ENCODE measurements around the gene WDR53. TPM values are rescaled to one million over a fixed set of nuclear protein-coding genes. Genes with fewer than 3 reads are reported as not detected.

Gene WDR53
- total and polyA plus RNA-seq, 9 of the 15 experiments (the other 6 are each of a cell fraction or from before 2014, with no cell fraction given), result 13.0 to 34.5 (median 20.9) TPM

- POLR2A ChIA-PET, result interaction anchor here (0.6 to 1.8 kb wide), 4 partner anchors 14 to 387 kb away, joined by 3 to 5 read pairs (median 4); partner anchors contain the start of genes FBXO45 and WDR53
Observed at GRCh38 chr3:196590279-196590678, 21.9 kb upstream of the WDR53 start.

More at GRCh38 chr3:196590279-196590678, 21.9 kb upstream of the WDR53 start:
- Histone ChIP-seq H3K4me2 (ENCODE audit: insufficient read depth, low read length) (no peak overlapping the region), H3K36me3 (ENCODE audit: control insufficient read depth, insufficient read depth, low read length) (peaks cover 18% of the 10 kb centered on the region; the same call in 1 of the 3 replicates), H3K9me1 (ENCODE audit: control insufficient read depth, insufficient read depth, low read length) (no peaks in the 10 kb centered on the region), H3K79me2 (ENCODE audit: control insufficient read depth, insufficient read depth, low read length) (no peaks in the 10 kb centered on the region), H3K27ac (ENCODE audit: extremely low read depth, low read depth, low read length) (no peak overlapping the region), H3K9me3 (replicated peaks; ENCODE audit: control insufficient read depth, insufficient read depth, low read depth, low read length) (no peaks in the 10 kb centered on the region), H3K27me3 (ENCODE audit: control insufficient read depth in 2 of 2, insufficient read depth in 2 of 2, low read length in 2 of 2) (no peaks in the 10 kb centered on the region), H2AFZ (ENCODE audit: low read depth, low read length) (no peak overlapping the region), H3K4me3 (no peak overlapping the region), H4K20me1 (replicated peaks; ENCODE audit: control insufficient read depth, insufficient read depth, low read length) (no peaks in the 10 kb centered on the region), H3K4me1 (replicated peaks in 1 of 2; ENCODE audit: control insufficient read depth in 2 of 2, insufficient read depth in 2 of 2, low read length in 2 of 2) (no peaks in the 10 kb centered on the region; a peak in 1 of 5 replicates), H3K9ac (ENCODE audit: insufficient read depth in 1 of 2, low read depth in 2 of 2, low read length in 2 of 2) (no peak overlapping the region)
- intact Hi-C loops (cut with micrococcal nuclease) (no loop called here), in situ Hi-C loops (cut with MboI) (no loop called here)
- ATAC-seq (peak; percentile 37; the same call in 1 of the 3 replicates), DNase-seq (ENCODE audit: extremely low read depth in 1 of 4, low spot score in 3 of 4) (no peak), FAIRE-seq (peak; percentile 49)
- WGBS (ENCODE audit: insufficient coverage, low coverage, missing lambda C conversion rate), result 67% methylated on average over 5 of the region's 5 CpGs
- no TSS peak for BruUV-seq (replicated peaks)
- CTCF ChIA-PET (ENCODE audit: low intra/inter-chr PET ratio), result no interaction called here
- no peak for TF ChIP-seq ZBTB9 (CRISPR knock-in tag; IDR thresholded peaks at IDR 0.05)
- TF ChIP-seq TCF7L2 (IDR thresholded peaks at IDR 0.05; ENCODE audit: low read depth, low read length), result no peak
- TF ChIP-seq ZKSCAN1 (IDR thresholded peaks at IDR 0.05; ENCODE audit: low read depth, low read length), result no peak
- TF ChIP-seq NFE2 (IDR thresholded peaks at IDR 0.05; ENCODE audit: low read depth), result no peak
- no peak for TF ChIP-seq GABPB2 (CRISPR knock-in tag; conservative IDR thresholded peaks at IDR 0.05)
- no peak for TF ChIP-seq ZNF444 (CRISPR knock-in tag; IDR thresholded peaks at IDR 0.05)
- no peak for TF ChIP-seq CBFA2T3 (IDR thresholded peaks at IDR 0.05)
- no peak for TF ChIP-seq GATAD2A (IDR thresholded peaks at IDR 0.05)
- TF ChIP-seq RB1 (IDR thresholded peaks at IDR 0.05; ENCODE audit: low read depth), result no peak
- TF ChIP-seq GTF2E2 (tag; IDR thresholded peaks at IDR 0.05), result no peak
